ENCODE measurements around the gene DHODH.
"Not testable (repeated sequence)": the region's sequence is repeated elsewhere in the genome, so short reads cannot be mapped to it uniquely, and the experiment has no call there.

DNA sequence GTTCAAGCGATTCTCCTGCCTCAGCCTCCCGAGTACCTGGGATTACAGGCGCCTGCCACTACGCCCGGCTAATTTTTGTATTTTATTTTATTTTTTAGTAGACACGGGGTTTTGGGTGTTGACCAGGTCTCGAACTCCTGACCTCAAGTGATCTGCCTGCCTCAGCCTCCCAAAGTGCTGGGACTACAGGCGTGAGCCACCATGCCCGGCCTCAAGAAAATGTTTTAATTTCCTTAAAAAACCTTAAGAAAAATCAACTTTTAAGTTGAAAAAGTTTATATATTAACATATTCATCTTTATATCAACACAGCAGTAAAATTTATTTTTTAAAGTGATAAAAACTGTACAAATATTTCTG, 500 bp upstream of the DHODH start:
- TF ChIP-seq POLR2A (IDR thresholded peaks at IDR 0.05), result not testable (repeated sequence)
- TF ChIP-seq, protein P1, sequence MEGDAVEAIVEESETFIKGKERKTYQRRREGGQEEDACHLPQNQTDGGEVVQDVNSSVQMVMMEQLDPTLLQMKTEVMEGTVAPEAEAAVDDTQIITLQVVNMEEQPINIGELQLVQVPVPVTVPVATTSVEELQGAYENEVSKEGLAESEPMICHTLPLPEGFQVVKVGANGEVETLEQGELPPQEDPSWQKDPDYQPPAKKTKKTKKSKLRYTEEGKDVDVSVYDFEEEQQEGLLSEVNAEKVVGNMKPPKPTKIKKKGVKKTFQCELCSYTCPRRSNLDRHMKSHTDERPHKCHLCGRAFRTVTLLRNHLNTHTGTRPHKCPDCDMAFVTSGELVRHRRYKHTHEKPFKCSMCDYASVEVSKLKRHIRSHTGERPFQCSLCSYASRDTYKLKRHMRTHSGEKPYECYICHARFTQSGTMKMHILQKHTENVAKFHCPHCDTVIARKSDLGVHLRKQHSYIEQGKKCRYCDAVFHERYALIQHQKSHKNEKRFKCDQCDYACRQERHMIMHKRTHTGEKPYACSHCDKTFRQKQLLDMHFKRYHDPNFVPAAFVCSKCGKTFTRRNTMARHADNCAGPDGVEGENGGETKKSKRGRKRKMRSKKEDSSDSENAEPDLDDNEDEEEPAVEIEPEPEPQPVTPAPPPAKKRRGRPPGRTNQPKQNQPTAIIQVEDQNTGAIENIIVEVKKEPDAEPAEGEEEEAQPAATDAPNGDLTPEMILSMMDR (IDR thresholded peaks at IDR 0.05), result not testable (repeated sequence)

Data from vagina (tissue), 2 donors.